CD4-positive, CD25-positive, alpha-beta regulatory T cell (primary cell): ENCODE data around the gene MAN2A2. TPM values are rescaled to one million over a fixed set of nuclear protein-coding genes. Genes with fewer than 3 reads are reported as not detected.

Source experiments
- ATAC-seq, 2 donors: fragments of 150-1000 bp; cut with Tn5 transposase; one replicate each; pipeline ENCODE4 v1.10.0; 2021; ENCODE audit warnings: low read depth in 2 of 2, moderate number of reproducible peaks in 2 of 2, moderate library complexity in 1 of 2
- DNase-seq, 3 donors: peaks; one replicate each; pipeline versions ENCODE4 v3.0.0 to v3.0.0-alpha.2; 2012 to 2022; ENCODE audit warnings: mixed read lengths in 1 of 3
- H3K27ac ChIP-seq: one replicate; pipeline ENCODE4 v1.7.0; 2013; ENCODE audit warnings: mild to moderate bottlenecking, low read length; ENCODE audit not compliant: insufficient read depth, poor library complexity, severe bottlenecking
- H3K27me3 ChIP-seq: one replicate; pipeline ENCODE4 v1.7.0; 2013; ENCODE audit warnings: low read length; ENCODE audit not compliant: control insufficient read depth, insufficient read depth
- H3K36me3 ChIP-seq: one replicate; pipeline ENCODE4 v1.7.0; 2013; ENCODE audit warnings: mild to moderate bottlenecking, low read length, moderate library complexity; ENCODE audit not compliant: control insufficient read depth, insufficient read depth
- H3K4me1 ChIP-seq: 2 replicates; pipeline ENCODE4 v1.7.0; 2013; ENCODE audit warnings: mild to moderate bottlenecking, low read length; ENCODE audit not compliant: insufficient read depth, control insufficient read depth, poor library complexity, severe bottlenecking
- H3K4me3 ChIP-seq: one replicate; pipeline ENCODE4 v1.7.0; 2013; ENCODE audit warnings: low read depth, mild to moderate bottlenecking, low read length, moderate library complexity
- H3K9me3 ChIP-seq, 2 experiments: 1 replicate in 1 of 2; 2 replicates in 1 of 2; pipeline ENCODE4 v1.7.0; 2013; ENCODE audit warnings: low read length in 2 of 2, mild to moderate bottlenecking in 1 of 2, moderate library complexity in 1 of 2; ENCODE audit not compliant: control insufficient read depth in 2 of 2
- H3K27ac Mint-ChIP-seq, 3 donors: one replicate each; pipeline ENCODE4 v1.8.0; 2020 to 2022; ENCODE audit warnings: mild to moderate bottlenecking in 3 of 3, mixed read lengths in 3 of 3, moderate library complexity in 2 of 3
- H3K27me3 Mint-ChIP-seq: one replicate; pipeline ENCODE4 v1.8.0; 2022; ENCODE audit warnings: mild to moderate bottlenecking, mixed read lengths
- H3K36me3 Mint-ChIP-seq: one replicate; pipeline ENCODE4 v1.8.0; 2020; ENCODE audit warnings: mixed read lengths
- H3K4me1 Mint-ChIP-seq, 4 donors: one replicate each; pipeline ENCODE4 v1.8.0; 2020 to 2022; ENCODE audit warnings: mixed read lengths in 4 of 4, mild to moderate bottlenecking in 1 of 4
- H3K4me3 Mint-ChIP-seq, 4 donors: one replicate each; pipeline ENCODE4 v1.8.0; 2020 to 2022; ENCODE audit warnings: mild to moderate bottlenecking in 4 of 4, mixed read lengths in 4 of 4, moderate library complexity in 3 of 4
- H3K9me3 Mint-ChIP-seq, 7 donors: one replicate each; pipeline ENCODE4 v1.8.0; 2020 to 2022; ENCODE audit warnings: mixed read lengths in 7 of 7, mild to moderate bottlenecking in 3 of 7, moderate library complexity in 2 of 7
- polyA plus RNA-seq, 4 donors: library from polyadenylated mRNA; unstranded; fragments of 300-500 nt; fragmentation: Illumina TruSeq; gene quantifications; one replicate each; pipeline ENCODE4 v1.2.3, GENCODE V29; 2021
- total RNA-seq: library from RNA; stranded (reverse); gene quantifications from one replicate; pipeline ENCODE4 v1.2.3, GENCODE V29; 2022

Gene MAN2A2
- total and polyA plus RNA-seq, 5 donors from 2014 or later: 3.8 to 120 (median 6.4) TPM

GRCh38 chr15:90868261-90868689, 34.8 kb upstream of the MAN2A2 start, which contains the start of gene FURIN:
Gene FURIN, plus strand, starts transcription at chr15:90868588. Its CDS starts 7,153 bp downstream, at chr15:90875741.
- H3K36me3 ChIP-seq: no peaks in the 10 kb centered on the region
- Mint-ChIP-seq H3K4me1 (peaks cover 5 to 39% (median 27%) of the 10 kb centered on the region in 4 donors), H3K27ac (peak within 1 kb of the TSS; percentile 59 to 94 (median 92)), H3K9me3 (no peaks in the 10 kb centered on the region), H3K36me3 (no peaks in the 10 kb centered on the region), H3K4me3 (peak within 1 kb of the TSS; percentile 24 to 90 (median 80)), H3K27me3 (no peaks in the 10 kb centered on the region)
- peaks cover 33% of the 10 kb centered on the region for H3K4me1 ChIP-seq
- peak within 1 kb of the TSS; percentile 16 for H3K27ac ChIP-seq
- ATAC-seq (no peak), DNase-seq (no peak)
- H3K27me3 ChIP-seq: no peaks in the 10 kb centered on the region
- H3K4me3 ChIP-seq: no peak within 1 kb of the TSS
- no peaks in the 10 kb centered on the region for H3K9me3 ChIP-seq

DNA sequence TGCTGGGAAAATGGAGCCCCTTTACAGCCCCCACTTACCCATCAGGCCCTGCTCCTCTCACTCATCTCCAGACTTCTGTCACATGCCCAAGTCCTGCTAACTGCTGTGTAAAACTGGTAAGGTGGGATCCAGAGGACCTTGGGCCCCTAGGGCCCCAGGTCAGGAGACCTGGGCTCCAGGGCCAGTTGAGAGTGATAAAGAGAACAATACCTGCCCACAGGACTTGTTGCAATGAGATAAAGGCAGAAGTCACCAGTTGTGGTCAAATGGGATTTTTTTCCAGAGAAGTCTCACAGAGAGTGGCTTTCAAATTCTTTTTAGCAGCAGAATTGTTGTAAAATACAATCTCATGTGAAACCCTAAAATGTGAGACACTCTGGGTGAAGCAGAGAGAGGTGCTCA, 34.0 kb upstream of the MAN2A2 start:
- Mint-ChIP-seq H3K27me3 (no peaks in the 10 kb centered on the region), H3K36me3 (no peaks in the 10 kb centered on the region), H3K4me1 (peaks cover 5 to 47% (median 32%) of the 10 kb centered on the region in 4 donors), H3K27ac (peak overlapping the region in 2 of 3 donors; percentile 61 to 92), H3K9me3 (no peaks in the 10 kb centered on the region), H3K4me3 (peak overlapping the region; percentile 9 to 90 (median 80))
- no peak for DNase-seq
- H3K27ac ChIP-seq: peak overlapping the region; percentile 16
- ATAC-seq: no peak
- H3K36me3 ChIP-seq: no peaks in the 10 kb centered on the region
- no peaks in the 10 kb centered on the region for H3K27me3 ChIP-seq
- no peaks in the 10 kb centered on the region for H3K9me3 ChIP-seq
- H3K4me1 ChIP-seq: peaks cover 41% of the 10 kb centered on the region
- H3K4me3 ChIP-seq: no peak overlapping the region

DNA sequence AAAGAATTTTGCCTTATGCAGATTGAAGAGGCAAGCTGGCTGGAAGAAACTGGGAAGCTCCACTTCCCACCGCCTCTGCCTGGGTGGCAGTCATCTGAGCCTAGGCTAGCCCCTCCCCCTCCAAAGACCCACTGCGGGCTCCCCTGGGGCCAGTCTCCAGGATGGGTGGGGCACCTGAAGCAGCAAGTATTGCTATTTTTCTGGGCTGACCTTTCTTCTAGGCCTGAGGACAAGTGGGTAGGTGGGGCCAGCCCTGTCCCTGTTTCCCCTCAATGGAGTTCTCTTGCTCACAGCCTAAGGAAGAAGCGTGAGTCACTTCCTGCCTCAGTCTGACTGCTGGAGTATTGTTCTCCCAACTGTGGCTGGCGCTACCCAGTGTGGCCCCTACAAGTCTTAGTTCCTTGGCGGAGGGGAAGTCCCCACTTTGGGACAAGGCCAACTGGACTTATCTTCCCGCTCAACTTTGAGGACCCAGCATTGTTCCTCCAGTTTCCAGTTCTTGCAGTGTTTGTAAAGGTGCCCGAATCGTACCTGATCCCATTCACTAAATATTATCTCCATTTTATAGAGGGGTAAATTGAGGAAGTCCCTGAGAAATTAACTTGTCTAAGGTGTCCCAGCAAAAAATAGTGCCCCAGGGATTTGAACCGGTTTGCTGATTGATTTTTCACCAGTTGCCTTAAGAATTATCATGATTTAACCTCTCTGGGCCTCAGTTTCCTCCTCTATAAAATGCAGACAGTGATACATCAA, 33.3 kb upstream of the MAN2A2 start:
- Histone ChIP-seq H3K36me3 (no peaks in the 10 kb centered on the region), H3K27me3 (no peaks in the 10 kb centered on the region), H3K4me3 (peak overlapping the region; percentile 71), H3K9me3 (no peaks in the 10 kb centered on the region), H3K4me1 (peaks cover 41% of the 10 kb centered on the region), H3K27ac (peak overlapping the region; percentile 16)
- Mint-ChIP-seq H3K36me3 (no peaks in the 10 kb centered on the region), H3K9me3 (no peaks in the 10 kb centered on the region), H3K27me3 (no peaks in the 10 kb centered on the region), H3K4me1 (peaks cover 5 to 50% (median 35%) of the 10 kb centered on the region in 4 donors), H3K27ac (peak overlapping the region; percentile 67 to 95 (median 92)), H3K4me3 (peak overlapping the region; percentile 87 to 96 (median 90))
- peak; percentile 42 to 44 for ATAC-seq
- peak in 2 of 3 donors; percentile 34 to 63 for DNase-seq

- Histone ChIP-seq H3K4me1 (peaks cover 41% of the 10 kb centered on the region), H3K27ac (no peak overlapping the region), H3K36me3 (no peaks in the 10 kb centered on the region), H3K27me3 (no peaks in the 10 kb centered on the region), H3K4me3 (peak overlapping the region; percentile 71), H3K9me3 (no peaks in the 10 kb centered on the region)
- no peaks in the 10 kb centered on the region for H3K9me3 Mint-ChIP-seq
- H3K27ac Mint-ChIP-seq: peak overlapping the region; percentile 92 to 95 (median 94)
- no peaks in the 10 kb centered on the region for H3K27me3 Mint-ChIP-seq
- no peaks in the 10 kb centered on the region for H3K36me3 Mint-ChIP-seq
- ATAC-seq: peak; percentile 22 to 34
- DNase-seq: peak in 2 of 3 donors; percentile 22 to 50
- peaks cover 5 to 52% (median 35%) of the 10 kb centered on the region in 4 donors for H3K4me1 Mint-ChIP-seq
- H3K4me3 Mint-ChIP-seq: peak overlapping the region; percentile 87 to 96 (median 90)
These were observed 32.6 kb upstream of the MAN2A2 start for GRCh38 chr15:90870354-90871138.

DNA sequence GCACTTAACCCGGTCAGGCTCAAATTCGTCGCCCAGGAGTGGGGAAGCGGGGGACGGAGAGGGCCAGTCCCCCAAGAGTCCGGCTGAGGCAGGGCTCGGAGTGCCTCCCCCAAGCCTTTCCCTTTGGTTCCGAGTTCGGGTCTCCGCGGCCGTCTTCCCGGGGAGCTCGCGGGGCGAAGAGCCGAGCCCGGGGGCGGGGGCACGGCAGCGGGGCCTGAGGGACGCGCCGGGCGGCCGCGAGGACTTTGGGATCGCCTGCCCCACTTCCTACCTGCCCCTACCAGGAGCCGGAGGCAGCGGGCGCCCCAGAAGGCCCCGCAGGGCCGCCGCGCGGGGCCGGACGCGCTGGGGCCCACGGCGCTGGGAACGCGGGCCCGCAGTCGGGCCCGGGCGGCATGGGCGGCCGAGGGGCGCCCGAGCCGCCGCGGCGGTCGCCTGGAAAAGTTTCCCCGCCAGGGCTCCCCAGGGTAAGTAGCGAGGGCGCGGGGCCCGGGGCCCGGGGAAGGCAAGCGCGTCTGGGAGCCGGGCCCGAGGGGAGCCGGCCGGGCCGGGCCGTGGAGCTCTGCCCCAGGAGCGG, 31.9 kb upstream of the MAN2A2 start:
- peaks cover 41% of the 10 kb centered on the region for H3K4me1 ChIP-seq

GRCh38 chr15:90871716-90872485, 31.2 kb upstream of the MAN2A2 start:
- H3K4me1 Mint-ChIP-seq: peaks cover 5 to 52% (median 35%) of the 10 kb centered on the region in 4 donors
- Histone ChIP-seq H3K4me3 (peak overlapping the region; percentile 71), H3K9me3 (no peaks in the 10 kb centered on the region), H3K27me3 (no peaks in the 10 kb centered on the region), H3K4me1 (peaks cover 41% of the 10 kb centered on the region), H3K27ac (peak overlapping the region; percentile 41), H3K36me3 (peaks cover 8% of the 10 kb centered on the region)
- no peaks in the 10 kb centered on the region for H3K36me3 Mint-ChIP-seq
- H3K27ac Mint-ChIP-seq: peak overlapping the region; percentile 84 to 95 (median 90)
- H3K9me3 Mint-ChIP-seq: no peaks in the 10 kb centered on the region
- no peak for DNase-seq
- ATAC-seq: peak in 1 of 2 donors; percentile 30
- peak overlapping the region; percentile 91 to 95 (median 93) for H3K4me3 Mint-ChIP-seq
- no peaks in the 10 kb centered on the region for H3K27me3 Mint-ChIP-seq

More for the DNA sequence above, 31.9 kb upstream of the MAN2A2 start:
- Mint-ChIP-seq H3K27me3 (no peaks in the 10 kb centered on the region), H3K4me3 (peak overlapping the region; percentile 87 to 96 (median 90)), H3K4me1 (peaks cover 5 to 52% (median 35%) of the 10 kb centered on the region in 4 donors), H3K27ac (peak overlapping the region; percentile 92 to 95 (median 94)), H3K36me3 (no peaks in the 10 kb centered on the region), H3K9me3 (no peaks in the 10 kb centered on the region)
- Histone ChIP-seq H3K4me3 (peak overlapping the region; percentile 71), H3K27ac (no peak overlapping the region), H3K9me3 (no peaks in the 10 kb centered on the region), H3K27me3 (no peaks in the 10 kb centered on the region), H3K36me3 (peaks cover 1% of the 10 kb centered on the region)
- peak; percentile 25 to 38 (median 32) for DNase-seq
- peak; percentile 29 to 43 for ATAC-seq
